HepG2 (cell line): ENCODE measurements around the gene ADSS1. TPM values are rescaled to one million over a fixed set of nuclear protein-coding genes. Genes with fewer than 3 reads are reported as not detected.

ENCODE experiments used
- RFX5 ChIP-seq: IDR thresholded peaks from 2 replicates; pipeline ENCODE4 v1.6.1; 2011; ENCODE audit warnings: low read depth, low read length, improper control_type of control experiment
- SKI ChIP-seq: fragments of 450-650 bp; IDR thresholded peaks from one replicate; pipeline ENCODE4 v1.6.1; 2018; ENCODE audit warnings: mild to moderate bottlenecking; ENCODE audit not compliant: partially characterized antibody
- SSRP1 ChIP-seq: IDR thresholded peaks from 2 replicates; pipeline ENCODE4 v1.6.1; 2016; ENCODE audit warnings: control low read depth
- TBL1XR1 ChIP-seq: fragments of 150-350 bp; IDR thresholded peaks from 2 replicates; pipeline ENCODE4 v1.6.1; 2014; ENCODE audit warnings: borderline replicate concordance, low read length; ENCODE audit not compliant: partially characterized antibody
- ZBTB43 ChIP-seq: sonication (generic); formaldehyde crosslinking; conservative IDR thresholded peaks from 2 replicates; pipeline ENCODE4 v1.4.0; 2020; ENCODE audit warnings: missing genetic modification reagents
- ZHX2 ChIP-seq, 2 experiments: sonication (generic) in 1 of 2; formaldehyde crosslinking in 1 of 2; IDR thresholded peaks; 2 replicates each; pipeline versions ENCODE4 v1.6.1 to v1.9.0; 2014 to 2022; ENCODE audit warnings: antibody characterized with exemption in 1 of 2, borderline replicate concordance in 1 of 2, inconsistent platforms in 1 of 2, low read depth in 1 of 2, missing genetic modification reagents in 1 of 2
- ZMYM2 ChIP-seq: sonication (generic); formaldehyde crosslinking; IDR thresholded peaks from 2 replicates; pipeline ENCODE4 v1.8.0; 2022; ENCODE audit warnings: mild to moderate bottlenecking, missing genetic modification reagents
- ZNF235 ChIP-seq: sonication (generic); formaldehyde crosslinking; IDR thresholded peaks from 2 replicates; pipeline ENCODE4 v1.8.1; 2023; ENCODE audit warnings: mild to moderate bottlenecking, missing genetic modification reagents, borderline replicate concordance
- ZNF414 ChIP-seq: sonication (generic); formaldehyde crosslinking; IDR thresholded peaks from 2 replicates; pipeline ENCODE4 v1.5.0; 2020; ENCODE audit warnings: missing genetic modification reagents
- ZNF589 ChIP-seq: sonication (generic); formaldehyde crosslinking; conservative IDR thresholded peaks from 2 replicates; pipeline ENCODE4 v1.8.0; 2022; ENCODE audit warnings: mild to moderate bottlenecking, moderate library complexity, missing genetic modification reagents
- ZNF619 ChIP-seq: sonication (generic); formaldehyde crosslinking; IDR thresholded peaks from 2 replicates; pipeline ENCODE4 v1.4.0; 2020; ENCODE audit warnings: mild to moderate bottlenecking, missing genetic modification reagents
- polyA plus RNA-seq, 8 experiments: library from polyadenylated mRNA; depleted of rRNA in 3 of 8; stranded (reverse) in 7 of 8; unstranded in 1 of 8; fragments of >200 nt; fragmentation: Illumina TruSeq in 4 of 8; extraction: Trizol in 4 of 8; gene quantifications; 2 replicates each; pipeline versions ENCODE4 v1.2.1 to v1.2.3, GENCODE V29; 2011 to 2016; ENCODE audit warnings: low read depth in 4 of 8, missing spikeins in 1 of 8, mixed read lengths in 1 of 8; ENCODE audit not compliant: insufficient read depth in 1 of 8
- total RNA-seq, 5 experiments: library from RNA; depleted of rRNA; stranded (reverse); fragments of >200 nt; fragmentation: Illumina TruSeq; extraction: Trizol; gene quantifications; 2 replicates each; pipeline ENCODE4 v1.2.3, GENCODE V29; 2016; ENCODE audit warnings: low read depth in 1 of 5
- TF ChIP-seq, protein P1 (sequence below): sonication (generic); formaldehyde crosslinking; IDR thresholded peaks from 2 replicates; pipeline ENCODE4 v1.8.0; 2022; ENCODE audit warnings: missing genetic modification reagents, mild to moderate bottlenecking, moderate library complexity, borderline replicate concordance
- TF ChIP-seq, protein P2 (sequence below): sonication (generic); formaldehyde crosslinking; IDR thresholded peaks from 2 replicates; pipeline ENCODE4 v1.5.1; 2020; ENCODE audit warnings: mild to moderate bottlenecking, missing genetic modification reagents, borderline replicate concordance

Gene ADSS1
- total and polyA plus RNA-seq, 2 of the 13 experiments (the other 11 are each of a cell fraction or from before 2014, with no cell fraction given) = 1.0 to 36.7 TPM

- no peak for TF ChIP-seq ZHX2 (IDR thresholded peaks at IDR 0.05; ENCODE audit: low read depth)
- TF ChIP-seq ZHX2 (CRISPR knock-in tag; IDR thresholded peaks at IDR 0.05; ENCODE audit: borderline replicate concordance) = no peak
- no peak for TF ChIP-seq ZNF589 (CRISPR knock-in tag)
- TF ChIP-seq SSRP1 (CRISPR knock-in tag) = no peak
- TF ChIP-seq TBL1XR1 = no peak
- TF ChIP-seq, protein P1, sequence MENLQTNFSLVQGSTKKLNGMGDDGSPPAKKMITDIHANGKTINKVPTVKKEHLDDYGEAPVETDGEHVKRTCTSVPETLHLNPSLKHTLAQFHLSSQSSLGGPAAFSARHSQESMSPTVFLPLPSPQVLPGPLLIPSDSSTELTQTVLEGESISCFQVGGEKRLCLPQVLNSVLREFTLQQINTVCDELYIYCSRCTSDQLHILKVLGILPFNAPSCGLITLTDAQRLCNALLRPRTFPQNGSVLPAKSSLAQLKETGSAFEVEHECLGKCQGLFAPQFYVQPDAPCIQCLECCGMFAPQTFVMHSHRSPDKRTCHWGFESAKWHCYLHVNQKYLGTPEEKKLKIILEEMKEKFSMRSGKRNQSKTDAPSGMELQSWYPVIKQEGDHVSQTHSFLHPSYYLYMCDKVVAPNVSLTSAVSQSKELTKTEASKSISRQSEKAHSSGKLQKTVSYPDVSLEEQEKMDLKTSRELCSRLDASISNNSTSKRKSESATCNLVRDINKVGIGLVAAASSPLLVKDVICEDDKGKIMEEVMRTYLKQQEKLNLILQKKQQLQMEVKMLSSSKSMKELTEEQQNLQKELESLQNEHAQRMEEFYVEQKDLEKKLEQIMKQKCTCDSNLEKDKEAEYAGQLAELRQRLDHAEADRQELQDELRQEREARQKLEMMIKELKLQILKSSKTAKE (CRISPR knock-in tag) = no peak
- TF ChIP-seq RFX5 = no peak
- TF ChIP-seq ZMYM2 (CRISPR knock-in tag) = no peak
- no peak for TF ChIP-seq ZNF414 (CRISPR knock-in tag)
- no peak for TF ChIP-seq ZBTB43 (CRISPR knock-in tag)
- no peak for TF ChIP-seq ZNF235
- no peak for TF ChIP-seq ZNF619
- no peak for TF ChIP-seq SKI
- TF ChIP-seq, protein P2, sequence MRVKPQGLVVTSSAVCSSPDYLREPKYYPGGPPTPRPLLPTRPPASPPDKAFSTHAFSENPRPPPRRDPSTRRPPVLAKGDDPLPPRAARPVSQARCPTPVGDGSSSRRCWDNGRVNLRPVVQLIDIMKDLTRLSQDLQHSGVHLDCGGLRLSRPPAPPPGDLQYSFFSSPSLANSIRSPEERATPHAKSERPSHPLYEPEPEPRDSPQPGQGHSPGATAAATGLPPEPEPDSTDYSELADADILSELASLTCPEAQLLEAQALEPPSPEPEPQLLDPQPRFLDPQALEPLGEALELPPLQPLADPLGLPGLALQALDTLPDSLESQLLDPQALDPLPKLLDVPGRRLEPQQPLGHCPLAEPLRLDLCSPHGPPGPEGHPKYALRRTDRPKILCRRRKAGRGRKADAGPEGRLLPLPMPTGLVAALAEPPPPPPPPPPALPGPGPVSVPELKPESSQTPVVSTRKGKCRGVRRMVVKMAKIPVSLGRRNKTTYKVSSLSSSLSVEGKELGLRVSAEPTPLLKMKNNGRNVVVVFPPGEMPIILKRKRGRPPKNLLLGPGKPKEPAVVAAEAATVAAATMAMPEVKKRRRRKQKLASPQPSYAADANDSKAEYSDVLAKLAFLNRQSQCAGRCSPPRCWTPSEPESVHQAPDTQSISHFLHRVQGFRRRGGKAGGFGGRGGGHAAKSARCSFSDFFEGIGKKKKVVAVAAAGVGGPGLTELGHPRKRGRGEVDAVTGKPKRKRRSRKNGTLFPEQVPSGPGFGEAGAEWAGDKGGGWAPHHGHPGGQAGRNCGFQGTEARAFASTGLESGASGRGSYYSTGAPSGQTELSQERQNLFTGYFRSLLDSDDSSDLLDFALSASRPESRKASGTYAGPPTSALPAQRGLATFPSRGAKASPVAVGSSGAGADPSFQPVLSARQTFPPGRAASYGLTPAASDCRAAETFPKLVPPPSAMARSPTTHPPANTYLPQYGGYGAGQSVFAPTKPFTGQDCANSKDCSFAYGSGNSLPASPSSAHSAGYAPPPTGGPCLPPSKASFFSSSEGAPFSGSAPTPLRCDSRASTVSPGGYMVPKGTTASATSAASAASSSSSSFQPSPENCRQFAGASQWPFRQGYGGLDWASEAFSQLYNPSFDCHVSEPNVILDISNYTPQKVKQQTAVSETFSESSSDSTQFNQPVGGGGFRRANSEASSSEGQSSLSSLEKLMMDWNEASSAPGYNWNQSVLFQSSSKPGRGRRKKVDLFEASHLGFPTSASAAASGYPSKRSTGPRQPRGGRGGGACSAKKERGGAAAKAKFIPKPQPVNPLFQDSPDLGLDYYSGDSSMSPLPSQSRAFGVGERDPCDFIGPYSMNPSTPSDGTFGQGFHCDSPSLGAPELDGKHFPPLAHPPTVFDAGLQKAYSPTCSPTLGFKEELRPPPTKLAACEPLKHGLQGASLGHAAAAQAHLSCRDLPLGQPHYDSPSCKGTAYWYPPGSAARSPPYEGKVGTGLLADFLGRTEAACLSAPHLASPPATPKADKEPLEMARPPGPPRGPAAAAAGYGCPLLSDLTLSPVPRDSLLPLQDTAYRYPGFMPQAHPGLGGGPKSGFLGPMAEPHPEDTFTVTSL (CRISPR knock-in tag) = no peak
These were observed 70.1 kb downstream of the ADSS1 start (continued) for GRCh38 chr14:104794099-104794498.
